Stimulated activated CD4-positive, alpha-beta T cell treated with anti-CD3 and anti-CD28 coated beads, Interleukin-2, amount 100 ng/mL, for 4 hours (primary cell): ENCODE data around the gene ARVCF.

Source experiments
- DNase-seq: peaks from one replicate; pipeline ENCODE4 v3.0.0-alpha.2; 2020; ENCODE audit warnings: low read depth

Gene ARVCF

GRCh38 chr22:20052309-20053259 lies 36.0 kb upstream of the ARVCF start:
- DNase-seq, result no peak

GRCh38 chr22:20051927-20052308 lies 35.3 kb upstream of the ARVCF start:
- DNase-seq, result no peak

- no peak for DNase-seq
These were observed 30.1 kb upstream of the ARVCF start for GRCh38 chr22:20046730-20047129.

- no peak for DNase-seq
These were observed 28.0 kb upstream of the ARVCF start for GRCh38 chr22:20044495-20045151.

GRCh38 chr22:20043997-20044342 lies 27.3 kb upstream of the ARVCF start:
- DNase-seq, result no peak

- no peak for DNase-seq
These were observed 26.7 kb upstream of the ARVCF start for GRCh38 chr22:20043057-20043996.

- DNase-seq, result no peak
These were observed 23.9 kb upstream of the ARVCF start for GRCh38 chr22:20040327-20041200.

- no peak for DNase-seq
These were observed 23.2 kb upstream of the ARVCF start for GRCh38 chr22:20039683-20040325.

GRCh38 chr22:20038574-20038973 lies 22.0 kb upstream of the ARVCF start:
- DNase-seq, result no peak

GRCh38 chr22:20037419-20037818 lies 20.8 kb upstream of the ARVCF start:
- no peak for DNase-seq

- no peak for DNase-seq
These were observed 20.1 kb upstream of the ARVCF start for GRCh38 chr22:20036535-20037392.

- DNase-seq, result no peak
These were observed 19.5 kb upstream of the ARVCF start for GRCh38 chr22:20036084-20036482.

GRCh38 chr22:20035375-20036083 lies 18.9 kb upstream of the ARVCF start:
- no peak for DNase-seq

- DNase-seq, result no peak
These were observed 17.5 kb upstream of the ARVCF start for GRCh38 chr22:20034143-20034542.

GRCh38 chr22:20033045-20033706 lies 16.6 kb upstream of the ARVCF start:
- DNase-seq, result no peak

- DNase-seq, result no peak
These were observed 15.9 kb upstream of the ARVCF start for GRCh38 chr22:20032407-20032991.

GRCh38 chr22:20031732-20032406 lies 15.2 kb upstream of the ARVCF start:
- no peak for DNase-seq
